B cell (primary cell): ENCODE results near the gene ITSN2. TPM values are rescaled to one million over a fixed set of nuclear protein-coding genes. Genes with fewer than 3 reads are reported as not detected.

Experiments
- ATAC-seq: fragments of 200-7000 bp; cut with Tn5 transposase; one replicate; pipeline ENCODE4 v1.10.0; 2021; ENCODE audit warnings: low read depth, mild to moderate bottlenecking, moderate number of reproducible peaks, moderate library complexity
- CTCF ChIA-PET: fragments of 350-600 bp; sonication (Branson Sonifier 250); formaldehyde crosslinking; loops from one replicate; lab custom pipeline; 2021; ENCODE audit warnings: antibody characterized with exemption, inconsistent platforms; lab: Charles Lee
- POLR2A ChIA-PET: fragments of 350-600 bp; sonication (Branson Sonifier 250); formaldehyde crosslinking; loops from one replicate; lab custom pipeline; 2021; ENCODE audit warnings: antibody characterized with exemption; lab: Charles Lee
- DNase-seq: peaks from one replicate; pipeline ENCODE4 v3.0.0; 2013
- H2AFZ ChIP-seq: 2 replicates; pipeline ENCODE4 v1.6.1; 2012; ENCODE audit warnings: mild to moderate bottlenecking, low read depth, low read length; ENCODE audit not compliant: insufficient read depth, poor library complexity, severe bottlenecking
- H3K27ac ChIP-seq, 2 donors: 1 replicate in 1 of 2; 2 replicates in 1 of 2; pipeline ENCODE4 v1.5.1; 2012 to 2013; ENCODE audit warnings: low read length in 2 of 2, mild to moderate bottlenecking in 2 of 2, moderate library complexity in 1 of 2
- H3K27me3 ChIP-seq, 4 experiments: fragments of 200-600 bp in 1 of 4; sonication (generic) in 1 of 4; replicated peaks in 1 of 4; 1 replicate in 2 of 4; 2 replicates in 2 of 4; pipeline versions ENCODE4 v1.6.1 to v1.7.0; 2013 to 2016; ENCODE audit warnings: low read length in 3 of 4, mild to moderate bottlenecking in 2 of 4, mixed read lengths in 1 of 4, moderate library complexity in 1 of 4; ENCODE audit not compliant: insufficient read depth in 4 of 4, control insufficient read depth in 3 of 4; ENCODE audit errors: control extremely low read depth in 1 of 4
- H3K36me3 ChIP-seq, 2 experiments: replicated peaks in 1 of 2; 1 replicate in 1 of 2; 2 replicates in 1 of 2; pipeline versions ENCODE4 v1.6.1 to v1.7.1; 2013; ENCODE audit warnings: low read length in 1 of 2; ENCODE audit not compliant: insufficient read depth in 2 of 2, control insufficient read depth in 1 of 2; ENCODE audit errors: control extremely low read depth in 1 of 2, extremely low read depth in 1 of 2
- H3K4me1 ChIP-seq, 2 donors: fragments of 200-600 bp in 1 of 2; sonication (generic) in 1 of 2; 1 replicate in 1 of 2; 2 replicates in 1 of 2; pipeline versions ENCODE4 v1.5.1 to v1.6.1; 2013 to 2017; ENCODE audit warnings: low read length in 2 of 2; ENCODE audit not compliant: control insufficient read depth in 2 of 2, insufficient read depth in 2 of 2
- H3K4me2 ChIP-seq: replicated peaks from 2 replicates; pipeline ENCODE3; 2012; ENCODE audit warnings: mild to moderate bottlenecking, low read depth, low read length; ENCODE audit not compliant: poor library complexity, severe bottlenecking
- H3K4me3 ChIP-seq, 5 experiments: fragments of 200-600 bp in 1 of 5; sonication (generic) in 1 of 5; 1 replicate in 3 of 5; 2 replicates in 2 of 5; pipeline versions ENCODE4 v1.5.1 to v1.7.0; 2011 to 2016; ENCODE audit warnings: low read length in 4 of 5, mild to moderate bottlenecking in 4 of 5, low read depth in 2 of 5, control low read depth in 1 of 5, moderate library complexity in 1 of 5; ENCODE audit not compliant: insufficient read depth in 1 of 5; ENCODE audit errors: control extremely low read depth in 1 of 5, extremely low read depth in 1 of 5
- H3K79me2 ChIP-seq: fragments of 200-600 bp; sonication (generic); one replicate; pipeline ENCODE4 v1.6.0; 2016; ENCODE audit warnings: low read length; ENCODE audit not compliant: control insufficient read depth, insufficient read depth
- H3K9ac ChIP-seq: fragments of 200-600 bp; sonication (generic); 2 replicates; pipeline ENCODE4 v1.6.1; 2017; ENCODE audit warnings: mild to moderate bottlenecking, low read length, moderate library complexity
- H3K9me3 ChIP-seq, 3 donors: one replicate each; pipeline versions ENCODE4 v1.6.1 to v1.7.1; 2013; ENCODE audit warnings: low read length in 2 of 3; ENCODE audit not compliant: control insufficient read depth in 2 of 3, insufficient read depth in 1 of 3; ENCODE audit errors: control extremely low read depth in 1 of 3
- H4K20me1 ChIP-seq: 2 replicates; pipeline ENCODE4 v1.6.0; 2012; ENCODE audit warnings: mild to moderate bottlenecking, low read length; ENCODE audit not compliant: insufficient read depth, control insufficient read depth, poor library complexity, severe bottlenecking
- H3K27ac Mint-ChIP-seq: one replicate; pipeline ENCODE4 v1.8.0; 2021; ENCODE audit warnings: mixed read lengths
- H3K27me3 Mint-ChIP-seq: one replicate; pipeline ENCODE4 v1.8.0; 2021; ENCODE audit warnings: mixed read lengths
- H3K4me1 Mint-ChIP-seq: one replicate; pipeline ENCODE4 v1.8.0; 2021; ENCODE audit warnings: mixed read lengths
- H3K4me3 Mint-ChIP-seq: one replicate; pipeline ENCODE4 v1.8.0; 2021; ENCODE audit warnings: mixed read lengths
- H3K9me3 Mint-ChIP-seq: one replicate; pipeline ENCODE4 v1.8.0; 2022; ENCODE audit warnings: mixed read lengths; ENCODE audit not compliant: insufficient read depth
- EZH2 ChIP-seq: IDR thresholded peaks from 2 replicates; pipeline ENCODE4 v1.6.1; 2012; ENCODE audit warnings: borderline replicate concordance, low read depth, mild to moderate bottlenecking, moderate library complexity, low read length; ENCODE audit not compliant: insufficient read depth, poor library complexity, severe bottlenecking
- WGBS: methylation state at CpG from one replicate; pipeline ENCODE4 v1.1.5; 2013; ENCODE audit warnings: missing lambda C conversion rate; ENCODE audit not compliant: insufficient coverage; 5-methylcytosine and 5-hydroxymethylcytosine counted together
- intact Hi-C: fragments of 100-400 bp; cut with micrococcal nuclease; formaldehyde crosslinking; loops from one replicate; pipeline ENCODE4 v1.10.0; 2022
- polyA plus RNA-seq: library from polyadenylated mRNA; depleted of rRNA; stranded (reverse); fragments of >200 nt; gene quantifications from 2 replicates; pipeline ENCODE4 v1.2.3, GENCODE V29; 2012
- total RNA-seq, 2 donors: library from RNA; stranded (reverse); fragments of 120-200 nt in 1 of 2; gene quantifications; 1 replicate in 1 of 2; 2 replicates in 1 of 2; pipeline versions ENCODE4 v1.2.3 to v1.2.4, GENCODE V29; 2013 to 2022
- TF ChIP-seq, protein P1 (sequence below): fragments of 200-600 bp; IDR thresholded peaks from one replicate; pipeline ENCODE4 v1.8.0; 2022; ENCODE audit warnings: antibody characterized with exemption, mild to moderate bottlenecking

ITSN2 gene
- total and polyA plus RNA-seq, 2 donors (not counting 1 experiment from before 2014, with no cell fraction given) = 107 to 200 TPM

DNA sequence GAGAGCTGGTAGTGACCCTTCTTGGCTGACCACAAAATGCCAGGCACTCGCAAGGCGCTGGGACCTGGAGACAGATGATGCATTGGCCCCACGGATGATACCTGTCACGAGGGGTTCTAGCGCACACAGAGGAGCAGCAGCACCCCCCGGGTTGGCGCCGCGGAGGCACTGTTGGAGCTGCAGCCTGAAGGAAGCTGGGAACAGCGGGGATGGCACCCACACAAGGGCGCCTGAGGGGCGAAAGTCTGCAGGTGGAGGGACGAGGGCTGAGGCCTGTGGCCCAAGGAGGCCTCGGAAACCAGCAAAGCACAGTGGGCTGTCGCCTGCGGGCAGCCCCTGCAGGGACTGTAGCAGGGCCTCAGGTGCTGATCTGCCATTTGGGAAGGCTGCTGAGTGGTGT, 151.8 kb downstream of the ITSN2 start:
- WGBS = 97% methylated on average over 16 of the region's 16 CpGs
- no peak for TF ChIP-seq EZH2
- Mint-ChIP-seq H3K9me3 (no peaks in the 10 kb centered on the region), H3K27ac (no peak overlapping the region), H3K4me1 (no peaks in the 10 kb centered on the region), H3K4me3 (no peak overlapping the region), H3K27me3 (no peaks in the 10 kb centered on the region)
- no peak for ATAC-seq
- Histone ChIP-seq H3K27me3 (no peaks in the 10 kb centered on the region), H4K20me1 (no peaks in the 10 kb centered on the region), H3K4me1 (no peaks in the 10 kb centered on the region), H2AFZ (no peak overlapping the region), H3K9ac (no peak overlapping the region), H3K4me2 (no peak overlapping the region), H3K4me3 (no peak overlapping the region), H3K36me3 (peaks cover 0 to 97% of the 10 kb centered on the region in 2 experiments), H3K79me2 (no peaks in the 10 kb centered on the region), H3K27ac (no peak overlapping the region), H3K9me3 (no peaks in the 10 kb centered on the region)
- no peak for DNase-seq
- intact Hi-C loops = no loop called here
- CTCF ChIA-PET = no interaction called here
- POLR2A ChIA-PET = no interaction called here

DNA sequence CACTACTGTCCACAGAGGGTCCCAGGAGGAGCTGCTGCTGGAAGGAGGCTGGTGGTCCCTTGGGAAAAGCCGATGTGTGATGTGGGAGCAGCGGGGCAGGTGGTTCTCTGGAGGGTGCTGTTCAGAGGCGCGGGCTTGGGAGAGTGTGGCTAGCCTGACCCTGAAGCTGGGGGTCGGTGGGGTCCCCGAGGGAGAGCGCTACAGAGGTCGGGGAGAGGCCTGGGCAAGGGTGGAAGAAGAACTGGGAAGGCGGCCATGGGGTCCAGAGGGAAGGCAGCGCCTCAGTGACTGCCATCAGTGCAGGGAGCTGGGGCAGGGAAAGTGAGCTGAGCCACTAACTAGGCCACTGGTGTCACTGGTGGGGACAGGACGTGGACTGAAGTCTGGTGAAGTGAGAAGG, 153.0 kb downstream of the ITSN2 start:
- H2AFZ ChIP-seq = no peak overlapping the region
- DNase-seq (no peak), ATAC-seq (no peak)
- intact Hi-C loops = no loop called here
- H3K36me3 ChIP-seq = peaks cover 0 to 98% of the 10 kb centered on the region in 2 experiments
- H3K4me1 Mint-ChIP-seq = no peaks in the 10 kb centered on the region
- TF ChIP-seq, protein P1, sequence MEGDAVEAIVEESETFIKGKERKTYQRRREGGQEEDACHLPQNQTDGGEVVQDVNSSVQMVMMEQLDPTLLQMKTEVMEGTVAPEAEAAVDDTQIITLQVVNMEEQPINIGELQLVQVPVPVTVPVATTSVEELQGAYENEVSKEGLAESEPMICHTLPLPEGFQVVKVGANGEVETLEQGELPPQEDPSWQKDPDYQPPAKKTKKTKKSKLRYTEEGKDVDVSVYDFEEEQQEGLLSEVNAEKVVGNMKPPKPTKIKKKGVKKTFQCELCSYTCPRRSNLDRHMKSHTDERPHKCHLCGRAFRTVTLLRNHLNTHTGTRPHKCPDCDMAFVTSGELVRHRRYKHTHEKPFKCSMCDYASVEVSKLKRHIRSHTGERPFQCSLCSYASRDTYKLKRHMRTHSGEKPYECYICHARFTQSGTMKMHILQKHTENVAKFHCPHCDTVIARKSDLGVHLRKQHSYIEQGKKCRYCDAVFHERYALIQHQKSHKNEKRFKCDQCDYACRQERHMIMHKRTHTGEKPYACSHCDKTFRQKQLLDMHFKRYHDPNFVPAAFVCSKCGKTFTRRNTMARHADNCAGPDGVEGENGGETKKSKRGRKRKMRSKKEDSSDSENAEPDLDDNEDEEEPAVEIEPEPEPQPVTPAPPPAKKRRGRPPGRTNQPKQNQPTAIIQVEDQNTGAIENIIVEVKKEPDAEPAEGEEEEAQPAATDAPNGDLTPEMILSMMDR = no peak
- TF ChIP-seq EZH2 = no peak
- POLR2A ChIA-PET = no interaction called here
- H3K27me3 Mint-ChIP-seq = no peaks in the 10 kb centered on the region
- H3K27ac ChIP-seq = no peak overlapping the region
- CTCF ChIA-PET = no interaction called here
- no peak overlapping the region for H3K9ac ChIP-seq
- H3K27me3 ChIP-seq = no peaks in the 10 kb centered on the region
- H3K9me3 Mint-ChIP-seq = no peaks in the 10 kb centered on the region
- H3K4me3 ChIP-seq = no peak overlapping the region
- H3K27ac Mint-ChIP-seq = no peak overlapping the region
- H3K4me1 ChIP-seq = no peaks in the 10 kb centered on the region
- no peak overlapping the region for H3K4me3 Mint-ChIP-seq
- H4K20me1 ChIP-seq = no peaks in the 10 kb centered on the region
- H3K79me2 ChIP-seq = no peaks in the 10 kb centered on the region
- H3K4me2 ChIP-seq = no peak overlapping the region
- no peaks in the 10 kb centered on the region for H3K9me3 ChIP-seq
- 93% methylated on average over 11 of the region's 11 CpGs for WGBS
